Measurements from ENCODE around the gene MAFG.

The MAFG gene

DNA sequence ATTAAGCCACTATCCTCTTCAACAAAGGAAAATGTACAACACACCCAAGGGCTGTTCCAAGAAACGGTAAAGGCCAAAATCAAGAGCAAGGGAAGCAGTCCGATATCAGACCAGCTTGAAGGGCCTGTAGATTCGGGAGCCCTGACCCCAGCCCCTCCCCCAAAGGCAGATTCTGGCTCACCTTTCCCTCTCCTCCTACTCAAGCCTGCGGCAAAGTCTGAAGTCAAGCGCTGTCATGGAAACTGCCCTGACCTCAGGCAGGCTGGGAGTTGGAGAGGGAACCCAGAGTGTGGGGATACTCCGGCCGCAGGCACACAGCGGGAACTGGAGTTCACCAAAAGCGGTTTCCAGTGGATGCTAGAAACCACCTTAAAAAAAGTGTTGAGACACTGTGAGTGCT lies 37.9 kb downstream of the MAFG start:
- DNase-seq: no peak

DNA sequence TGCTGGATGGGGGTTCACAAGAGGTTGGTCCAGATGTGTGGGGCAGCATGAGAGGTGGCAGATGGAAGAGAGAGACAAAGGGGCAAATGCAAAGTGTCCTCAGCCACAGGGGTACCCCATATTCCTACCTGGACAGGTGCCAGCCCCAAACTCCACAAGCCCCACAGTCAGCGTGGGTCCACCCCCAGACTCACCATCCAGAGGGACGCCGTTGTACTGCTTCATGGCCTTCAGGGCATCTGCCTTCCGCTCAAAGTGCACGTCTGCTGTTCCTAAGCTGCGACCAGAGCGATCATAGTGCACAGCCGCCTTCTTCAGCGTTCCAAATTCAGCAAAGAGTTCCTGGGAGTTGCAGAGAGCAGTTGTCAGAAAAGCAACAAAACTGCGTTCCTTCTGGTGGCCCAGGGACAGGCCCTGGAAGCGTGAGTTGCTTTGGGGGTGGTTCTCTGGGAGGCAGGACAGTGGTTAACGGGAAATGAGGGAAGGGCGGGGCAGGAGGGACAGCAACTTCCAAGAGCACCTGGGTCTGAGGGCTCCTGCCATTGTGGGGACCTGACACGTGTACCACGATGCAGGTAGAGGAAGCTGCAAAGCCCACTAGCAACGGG lies 38.4 kb downstream of the MAFG start:
- no peak for DNase-seq

DNA sequence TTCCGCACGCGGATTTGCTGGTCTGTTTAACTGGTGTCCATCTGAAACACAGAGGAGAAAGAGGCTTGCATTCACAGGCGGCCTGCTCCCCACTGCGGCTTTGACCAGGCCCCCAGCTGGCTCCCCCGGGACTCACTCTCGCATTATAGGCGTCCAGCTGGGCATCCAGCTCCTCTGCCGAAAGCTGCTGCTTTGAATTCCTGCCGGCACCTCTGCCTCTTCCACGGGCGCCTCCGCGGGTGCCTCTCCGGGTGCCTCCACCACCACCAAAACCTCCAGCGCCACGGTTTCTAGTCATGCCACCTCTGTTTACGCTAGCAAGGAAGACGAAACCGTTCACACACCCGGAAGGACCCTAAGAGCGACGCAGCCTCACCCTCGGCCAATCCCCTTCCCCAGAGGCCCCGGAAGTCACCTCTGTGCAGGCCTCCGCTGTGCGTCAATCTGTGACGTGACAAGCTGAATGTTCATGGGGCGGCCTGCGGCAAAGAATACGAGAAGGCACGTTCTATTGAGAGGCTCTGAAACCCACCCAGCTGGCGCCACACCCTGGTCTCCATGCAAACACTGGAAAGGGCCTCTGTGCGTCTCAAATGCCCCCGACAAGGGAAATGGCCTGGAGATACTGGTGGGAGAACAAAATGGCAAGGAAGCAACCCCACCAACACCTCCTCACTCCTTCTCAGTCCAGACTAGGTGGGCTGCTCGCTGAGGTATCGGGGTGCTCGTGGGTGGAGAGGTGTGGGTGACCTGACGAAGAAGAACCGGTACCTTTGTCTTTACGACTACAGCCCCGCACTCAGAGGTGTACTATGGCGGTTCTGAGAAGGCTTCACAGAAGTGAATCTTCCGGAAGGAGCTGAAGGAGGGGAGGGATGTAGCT lies 39.2 kb downstream of the MAFG start:
- no peak for DNase-seq

DNA sequence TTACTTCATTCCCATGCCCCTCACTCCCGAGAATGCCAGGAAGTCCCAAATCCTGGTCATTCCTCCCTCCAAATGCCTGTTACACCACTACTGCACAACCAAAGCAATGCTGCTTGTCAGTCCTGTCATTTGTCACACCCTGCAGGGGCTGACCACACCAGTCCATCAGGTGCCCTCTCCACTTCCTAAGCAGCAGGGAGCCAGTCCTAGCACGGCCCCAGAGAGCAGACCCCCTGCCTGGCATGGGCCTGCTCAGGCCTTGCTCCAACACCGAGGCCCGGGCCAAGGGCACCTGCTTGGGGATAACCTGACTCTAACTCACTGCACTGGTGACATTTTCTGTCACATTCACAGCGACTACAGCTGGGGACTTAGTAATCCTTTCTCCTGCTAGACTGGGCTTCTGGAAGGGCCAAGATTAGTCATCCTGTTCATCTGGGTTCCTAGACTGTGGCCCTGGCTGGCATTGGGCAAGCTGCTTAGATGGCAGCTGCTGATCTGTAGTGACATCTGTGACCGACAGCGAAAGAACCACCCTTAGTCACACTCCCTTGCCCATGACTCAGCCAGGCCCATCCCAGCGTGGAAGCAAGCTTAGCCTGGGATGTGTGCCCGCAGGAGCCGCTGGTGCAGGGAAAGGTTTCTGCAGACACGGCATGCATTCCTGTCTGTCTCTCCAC lies 41.5 kb downstream of the MAFG start:
- no peak for DNase-seq

DNA sequence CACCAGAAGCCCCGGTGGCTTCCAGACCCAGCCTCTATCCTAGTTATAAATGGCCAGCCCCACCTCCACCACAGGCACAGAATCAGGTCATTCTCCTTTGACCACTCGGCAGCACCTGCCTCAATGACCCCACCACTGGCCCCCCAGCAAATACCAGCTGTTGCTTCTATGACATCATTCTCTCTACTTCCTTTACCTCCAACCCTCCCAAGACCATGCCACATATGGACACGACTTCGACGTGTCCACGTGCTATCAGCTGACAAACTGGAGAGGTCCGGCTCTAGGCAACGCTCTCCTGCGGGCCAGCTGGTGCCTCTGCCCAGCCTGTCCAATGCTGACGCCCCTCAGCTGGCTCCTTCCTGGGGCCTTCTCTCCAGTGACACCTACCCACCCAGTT lies 42.1 kb downstream of the MAFG start:
- no peak for DNase-seq

DNA sequence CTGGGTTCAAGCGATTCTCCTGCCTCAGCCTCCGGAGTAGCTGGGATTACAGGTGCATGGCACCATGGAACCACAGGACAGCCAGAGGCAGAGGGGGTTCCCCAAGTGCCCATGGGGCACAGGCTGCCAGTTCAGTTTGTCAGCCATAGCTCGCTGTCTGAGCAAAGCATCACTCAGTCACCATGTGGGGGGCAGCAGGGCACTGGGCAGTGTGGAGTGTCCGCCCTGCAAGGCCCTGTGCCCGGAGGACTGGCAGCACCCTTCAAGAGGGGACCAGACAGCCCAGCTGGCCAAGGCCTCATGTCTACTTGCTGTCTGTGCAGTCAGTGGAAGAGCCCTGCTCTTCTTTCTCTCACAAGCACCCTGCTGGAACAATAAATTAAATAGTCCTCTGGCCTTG lies 42.6 kb downstream of the MAFG start:
- DNase-seq: no peak

DNA sequence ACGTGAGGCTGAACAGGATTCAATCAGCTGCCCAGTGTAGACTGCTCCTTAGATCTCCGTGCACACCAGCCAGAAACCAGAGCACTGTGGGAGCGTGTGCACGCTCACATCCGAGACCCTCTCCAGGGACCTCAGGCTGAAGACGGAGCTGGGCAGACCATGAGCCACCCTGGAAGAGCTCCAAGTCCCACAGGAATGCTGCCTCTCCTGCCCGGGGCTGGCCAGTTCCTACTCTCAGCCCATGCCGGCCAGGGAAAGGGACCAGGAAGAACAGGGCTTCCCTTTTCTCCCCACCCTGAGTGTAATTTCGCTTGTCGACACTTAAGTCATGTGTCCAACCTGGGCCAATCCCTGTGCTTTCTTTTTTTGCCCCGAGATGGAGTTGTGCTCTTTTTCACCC lies 43.0 kb downstream of the MAFG start:
- DNase-seq: no peak

DNA sequence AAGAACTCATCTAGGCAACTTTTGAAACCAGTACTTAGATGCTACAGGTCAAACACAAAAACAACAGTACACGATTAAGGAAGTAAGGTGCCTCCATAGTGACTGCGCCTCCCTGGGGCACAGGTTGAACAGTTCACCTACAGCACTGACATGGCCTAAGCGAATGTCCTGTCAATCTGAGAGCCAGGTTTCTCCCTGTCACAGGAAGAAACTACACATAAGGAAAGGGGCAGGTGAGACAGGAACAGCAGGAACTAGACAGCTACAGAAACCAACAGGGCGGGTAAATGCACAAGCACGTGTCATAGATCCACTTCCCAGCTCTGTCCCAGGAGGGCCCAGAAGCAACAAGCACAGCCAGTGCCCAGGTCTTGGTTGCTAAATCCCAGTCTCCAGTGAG lies 48.4 kb downstream of the MAFG start:
- no peak for DNase-seq

DNA sequence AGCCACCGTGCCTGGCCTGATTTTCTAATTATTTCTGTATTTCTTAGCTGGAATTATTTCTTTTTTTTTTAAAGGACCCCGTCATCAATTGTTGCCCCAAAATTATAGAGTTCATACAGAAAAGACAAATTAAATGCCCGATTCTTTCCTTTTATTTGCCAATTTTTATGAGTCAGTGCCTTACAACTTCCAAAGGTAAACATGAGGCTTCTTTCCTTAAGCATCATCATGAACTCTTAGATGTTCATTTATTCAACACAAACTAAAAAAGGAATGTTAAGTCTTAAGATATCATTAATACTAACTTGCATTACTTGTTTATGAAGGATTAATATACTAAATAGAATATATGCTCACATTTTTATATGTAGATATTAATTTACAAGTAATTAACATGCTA lies 49.2 kb downstream of the MAFG start:
- DNase-seq: no peak

DNA sequence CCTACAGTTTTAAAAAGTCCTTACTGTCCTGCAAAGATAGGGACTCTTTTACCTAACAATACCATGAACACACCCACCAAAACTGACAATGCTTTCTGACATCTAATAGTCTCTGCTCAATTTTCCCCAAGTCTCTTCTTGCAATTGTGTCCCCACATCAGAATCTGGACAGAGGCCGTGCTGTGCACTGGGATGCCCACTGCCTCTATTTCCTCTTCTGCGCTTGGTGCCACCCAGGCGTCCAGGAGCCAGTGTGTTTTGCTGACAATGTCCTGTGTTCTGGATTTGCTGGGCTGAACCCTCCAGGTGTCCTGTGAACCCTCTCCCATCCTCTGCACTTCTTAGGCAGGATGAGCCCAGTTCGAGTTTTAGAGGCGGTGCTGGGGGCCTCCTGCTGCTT lies 50.0 kb downstream of the MAFG start:
- DNase-seq: no peak

DNA sequence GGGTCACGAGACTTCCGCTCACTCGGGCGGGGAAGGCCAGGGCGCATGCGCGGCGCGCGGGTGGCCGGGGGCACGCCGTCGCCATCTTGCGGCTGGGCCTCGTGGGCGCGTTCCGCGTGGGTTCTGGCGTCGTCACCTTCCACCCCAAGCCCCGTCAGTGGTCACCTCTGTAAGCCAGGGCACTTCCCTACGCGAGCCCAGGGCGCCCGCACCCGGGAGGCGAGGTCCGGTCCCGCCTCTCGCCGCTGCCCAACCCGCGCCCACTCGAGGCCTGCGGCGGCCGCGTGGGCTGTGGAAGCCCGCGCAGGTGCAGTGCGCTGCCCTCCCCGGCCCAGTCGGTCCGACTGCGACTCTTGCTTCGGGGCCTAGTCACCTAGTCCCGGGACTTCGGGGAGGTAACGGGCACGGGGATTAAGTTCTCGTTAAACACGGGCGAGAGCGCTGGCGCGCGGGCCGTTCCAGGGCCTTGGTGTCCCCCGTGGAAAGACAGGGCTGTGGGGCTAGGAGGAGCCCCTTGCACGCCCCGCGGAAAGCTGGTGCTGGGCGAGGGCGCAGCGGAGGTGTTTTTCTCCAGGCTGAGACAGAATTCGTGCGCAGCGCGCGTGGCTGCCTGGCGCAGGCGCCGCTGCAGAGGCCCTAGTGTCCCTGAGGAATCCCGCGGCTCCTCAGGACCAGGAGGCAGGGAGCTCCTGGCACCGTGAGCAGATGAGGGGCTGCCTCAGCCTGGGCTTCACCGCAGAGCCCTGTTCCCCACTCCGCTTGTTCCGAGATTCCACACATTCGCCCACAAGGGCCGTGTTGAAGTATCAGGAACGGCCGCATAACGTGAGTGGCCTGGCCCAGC lies 55.9 kb downstream of the MAFG start:
- DNase-seq: peak; percentile 81

DNA sequence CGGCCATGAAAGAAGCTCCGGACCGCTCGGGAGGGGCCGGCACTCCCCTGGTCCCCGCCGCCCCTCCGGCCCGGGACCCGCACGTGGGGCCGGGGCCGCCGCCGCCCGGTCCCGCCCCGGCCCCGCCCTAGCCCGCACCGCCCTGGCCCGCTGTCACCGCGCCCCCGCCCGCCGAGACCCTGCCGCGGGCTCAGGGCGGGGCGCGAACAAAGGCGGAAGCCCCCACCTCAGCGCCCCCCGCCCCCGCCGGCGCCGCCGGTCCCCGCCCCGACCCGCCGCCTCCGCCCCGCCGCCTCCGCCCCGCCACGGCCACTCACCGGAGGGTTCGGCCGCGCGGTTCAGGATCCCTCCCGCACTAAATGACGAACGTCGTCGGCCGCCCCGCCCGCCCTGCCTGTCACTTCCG lies 56.6 kb downstream of the MAFG start, which contains the start of gene ARHGDIA:
Gene ARHGDIA (minus strand): TSS at position 357 of the 406 bp plus-strand sequence. CDS start 1,407 bp downstream, outside the sequence.
- DNase-seq: no peak

DNA sequence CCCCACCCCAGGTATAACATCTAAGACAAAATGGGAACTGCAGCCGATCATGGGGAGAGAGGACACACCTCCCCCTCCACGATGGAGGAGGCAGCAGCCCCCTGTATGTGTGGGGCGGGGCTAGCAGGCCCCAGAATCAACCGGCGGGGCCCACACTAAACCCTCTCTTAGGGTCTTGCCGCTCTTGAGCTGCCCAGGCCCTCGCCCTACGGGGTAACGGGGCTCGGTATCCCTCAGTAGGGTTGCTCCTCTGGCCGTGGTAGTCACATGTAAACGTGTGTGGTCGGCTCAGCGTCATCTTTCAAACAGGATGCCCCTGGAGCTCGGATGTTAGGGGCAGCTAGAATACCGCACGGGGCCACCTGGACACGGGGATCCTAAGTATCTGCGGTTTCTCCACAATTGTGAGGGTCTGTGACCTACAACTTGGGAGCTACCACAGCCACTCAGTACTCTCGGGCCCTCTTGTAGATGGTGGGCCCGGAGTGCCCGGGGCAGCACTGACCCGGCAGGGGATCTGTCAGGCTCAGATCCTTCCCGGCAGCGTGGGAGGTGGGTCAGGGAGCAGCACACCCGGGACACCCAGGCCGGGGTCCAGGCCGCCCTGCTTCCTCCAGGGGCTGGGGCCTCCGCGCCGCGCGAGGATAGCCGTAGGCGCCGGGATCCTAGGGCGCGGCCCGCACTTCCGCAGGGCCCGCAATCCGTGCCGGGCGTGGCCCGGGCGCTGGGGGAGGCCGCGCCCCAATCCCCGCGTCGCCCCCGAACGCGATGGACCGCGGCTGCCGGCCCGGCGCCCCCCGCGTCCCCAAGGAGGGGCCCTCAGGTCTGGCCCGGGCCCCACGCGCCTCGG lies 57.2 kb downstream of the MAFG start:
- DNase-seq: peak; percentile 28

DNA sequence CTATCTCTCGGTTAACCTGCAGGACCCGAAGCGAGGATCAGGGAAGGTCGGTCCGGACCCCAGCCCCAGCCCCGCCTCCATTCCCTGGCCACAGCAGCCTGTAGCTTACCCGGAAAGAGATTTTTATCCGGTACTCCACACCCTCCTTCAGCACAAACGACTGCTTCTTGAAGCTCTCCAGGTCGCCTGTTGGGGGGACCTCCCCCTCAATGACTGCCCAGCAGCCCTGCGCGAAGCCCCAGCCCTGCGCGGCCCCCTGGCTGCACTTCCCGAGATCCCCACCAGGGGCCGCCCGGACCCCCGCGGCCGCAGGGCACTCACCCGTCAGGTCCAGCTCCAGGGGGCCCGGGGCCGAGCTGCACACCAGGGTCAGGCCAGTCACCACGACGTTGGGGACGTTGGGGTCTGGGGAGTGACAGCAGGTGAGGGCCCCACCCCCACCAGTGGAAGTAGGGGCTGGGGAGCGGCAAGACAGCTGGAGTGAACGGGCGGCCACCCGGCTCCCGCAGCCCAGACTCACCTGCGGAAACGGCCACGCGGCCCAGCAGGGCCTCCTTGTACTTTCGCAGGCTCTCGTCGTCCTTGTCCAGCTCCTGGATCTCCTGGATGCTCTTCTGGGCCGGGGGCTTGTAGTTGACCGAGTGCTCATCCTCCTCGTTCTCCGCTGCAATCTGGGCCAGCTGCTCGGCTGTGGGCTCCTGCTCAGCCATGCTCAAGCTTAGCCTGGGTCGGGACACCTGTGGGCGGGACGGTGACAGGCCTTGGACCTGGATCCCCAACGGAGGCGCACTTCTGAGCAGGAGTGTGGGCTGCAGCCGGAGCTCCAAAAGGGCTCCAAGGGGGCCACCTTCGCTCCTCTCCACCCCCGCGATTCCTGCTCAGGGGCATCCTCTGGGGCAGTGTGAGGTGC lies 58.1 kb downstream of the MAFG start:
- no peak for DNase-seq

DNA sequence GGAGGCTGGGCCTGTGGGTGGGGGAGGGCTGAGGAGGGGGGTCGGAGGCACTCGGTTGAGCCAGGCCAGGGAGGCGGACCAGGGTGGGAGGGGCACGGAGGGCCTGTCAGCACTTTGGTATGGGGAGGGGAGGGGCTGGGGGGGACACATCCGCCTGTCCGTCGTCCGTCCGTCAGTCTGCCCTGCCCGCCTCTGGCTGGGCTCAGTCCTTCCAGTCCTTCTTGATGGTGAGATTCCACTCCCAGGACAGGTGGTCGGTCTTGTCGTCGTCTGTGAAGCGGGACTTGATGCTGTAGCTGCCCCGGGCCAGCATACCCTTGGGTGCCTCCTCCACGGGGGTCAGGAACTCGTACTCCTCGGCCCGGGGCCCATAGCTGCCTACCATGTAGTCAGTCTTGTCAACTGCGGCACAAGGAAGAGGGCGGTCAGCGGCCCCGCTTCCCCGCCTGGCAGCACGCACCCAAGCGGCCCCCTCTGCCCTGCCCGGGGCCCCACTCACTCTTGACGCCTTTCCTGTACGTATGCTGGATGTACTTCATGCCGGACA lies 58.8 kb downstream of the MAFG start:
- no peak for DNase-seq

Measured in NCI-H2227 treated with DMSO at 0.1 percent for 48 hours (cell line).